Measurements from ENCODE around the gene SPECC1L.

GRCh38 chr22:24265734-24266133, 4.9 kb upstream of the SPECC1L start:
- TF ChIP-seq, protein P1, sequence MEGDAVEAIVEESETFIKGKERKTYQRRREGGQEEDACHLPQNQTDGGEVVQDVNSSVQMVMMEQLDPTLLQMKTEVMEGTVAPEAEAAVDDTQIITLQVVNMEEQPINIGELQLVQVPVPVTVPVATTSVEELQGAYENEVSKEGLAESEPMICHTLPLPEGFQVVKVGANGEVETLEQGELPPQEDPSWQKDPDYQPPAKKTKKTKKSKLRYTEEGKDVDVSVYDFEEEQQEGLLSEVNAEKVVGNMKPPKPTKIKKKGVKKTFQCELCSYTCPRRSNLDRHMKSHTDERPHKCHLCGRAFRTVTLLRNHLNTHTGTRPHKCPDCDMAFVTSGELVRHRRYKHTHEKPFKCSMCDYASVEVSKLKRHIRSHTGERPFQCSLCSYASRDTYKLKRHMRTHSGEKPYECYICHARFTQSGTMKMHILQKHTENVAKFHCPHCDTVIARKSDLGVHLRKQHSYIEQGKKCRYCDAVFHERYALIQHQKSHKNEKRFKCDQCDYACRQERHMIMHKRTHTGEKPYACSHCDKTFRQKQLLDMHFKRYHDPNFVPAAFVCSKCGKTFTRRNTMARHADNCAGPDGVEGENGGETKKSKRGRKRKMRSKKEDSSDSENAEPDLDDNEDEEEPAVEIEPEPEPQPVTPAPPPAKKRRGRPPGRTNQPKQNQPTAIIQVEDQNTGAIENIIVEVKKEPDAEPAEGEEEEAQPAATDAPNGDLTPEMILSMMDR (IDR thresholded peaks at IDR 0.05), result no peak
- TF ChIP-seq POLR2A (IDR thresholded peaks at IDR 0.05), result no peak

Data from uterus (tissue), 2 donors.